ENCODE measurements around the gene SPRY4. TPM values are rescaled to one million over a fixed set of nuclear protein-coding genes. Genes with fewer than 3 reads are reported as not detected.
"Not testable (repeated sequence)": the region's sequence is repeated elsewhere in the genome, so short reads cannot be mapped to it uniquely, and the experiment has no call there.

SPRY4 gene, protein sequence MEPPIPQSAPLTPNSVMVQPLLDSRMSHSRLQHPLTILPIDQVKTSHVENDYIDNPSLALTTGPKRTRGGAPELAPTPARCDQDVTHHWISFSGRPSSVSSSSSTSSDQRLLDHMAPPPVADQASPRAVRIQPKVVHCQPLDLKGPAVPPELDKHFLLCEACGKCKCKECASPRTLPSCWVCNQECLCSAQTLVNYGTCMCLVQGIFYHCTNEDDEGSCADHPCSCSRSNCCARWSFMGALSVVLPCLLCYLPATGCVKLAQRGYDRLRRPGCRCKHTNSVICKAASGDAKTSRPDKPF
- 27.0 and 33.6 TPM in 2 replicates for total RNA-seq (2014; rRNA removed; shearing (Covaris generic))
- 91.2 and 111 TPM in 2 replicates for polyA plus RNA-seq (2015; cell fraction: cytosol; rRNA removed)
- polyA plus RNA-seq (2015; cell fraction: nucleus; rRNA removed), result 146 and 165 TPM in 2 replicates

DNA sequence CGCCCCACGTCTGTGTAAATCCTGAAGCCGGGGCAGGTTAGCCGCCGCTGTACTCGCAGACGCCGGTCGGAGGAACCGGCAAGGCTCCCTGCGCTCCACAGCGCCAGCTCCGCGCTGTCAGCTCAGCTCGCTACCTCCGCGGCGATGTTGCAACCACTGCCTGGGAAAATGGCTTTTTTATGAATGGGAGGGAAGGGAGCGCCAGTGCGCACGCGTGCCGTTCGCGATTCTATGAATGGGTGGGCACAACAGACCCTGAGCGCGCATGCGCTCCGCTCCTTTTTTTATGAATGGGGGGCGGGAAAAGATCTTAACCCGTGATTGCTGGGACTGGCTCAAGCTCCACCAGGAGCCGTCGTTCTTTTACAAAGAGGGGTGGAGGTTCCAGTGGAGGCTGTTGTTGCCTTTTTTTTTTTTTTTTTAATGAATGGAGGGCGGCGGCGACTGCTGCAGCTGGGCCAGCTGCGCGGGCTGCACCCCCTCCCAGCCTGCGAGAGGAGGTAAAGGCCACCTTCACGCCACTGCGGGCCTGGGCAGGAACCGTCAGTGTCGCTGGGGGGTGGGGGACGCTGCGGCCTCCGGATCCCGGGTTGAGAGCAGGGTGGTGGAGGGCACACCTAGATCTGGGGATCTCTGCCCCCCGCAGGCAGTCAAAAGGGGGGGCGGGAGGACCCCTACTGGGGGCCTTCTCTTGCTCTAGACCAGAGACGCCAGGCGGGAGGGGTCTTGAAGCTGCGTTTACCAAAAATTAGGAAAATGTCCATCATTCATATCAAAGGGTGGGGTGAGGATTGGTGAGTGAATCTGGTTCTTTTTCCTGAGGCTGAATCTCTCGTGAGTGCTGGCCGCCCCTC, at the start of gene SPRY4:
Gene SPRY4 (minus strand): TSS at position 151 of the 854 bp plus-strand sequence. CDS start 9,913 bp downstream, outside the sequence.
- peak; percentile 99 for DNase-seq (ENCODE audit: low read depth, low spot score)
- in situ Hi-C loops (cut with HindIII; ENCODE audit: low pct_unique_long_range_greater_than_20kb, low sequenced_read_pairs), result loop anchor here (25.0 kb wide), 1 partner anchor 887 kb away; no protein-coding TSS in a partner anchor

DNA sequence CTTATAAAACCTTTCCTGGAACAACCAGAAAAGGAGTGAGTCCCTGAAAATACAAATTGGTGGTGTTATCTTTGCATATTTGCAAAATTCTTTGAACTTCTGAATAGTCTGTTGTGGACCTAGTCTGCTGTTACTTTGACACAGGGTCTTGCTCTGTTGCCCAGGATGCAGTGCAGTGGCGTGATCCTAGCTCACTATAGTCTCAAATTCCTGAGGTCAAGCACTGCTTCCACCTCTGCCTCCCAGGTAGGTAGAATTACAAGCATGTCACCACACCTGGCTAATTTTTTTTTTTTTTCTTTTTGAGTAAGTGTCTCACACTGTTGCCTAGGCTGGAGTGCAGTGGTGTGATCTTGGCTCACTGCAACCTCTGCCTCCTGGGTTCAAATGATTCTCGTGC, 43.7 kb upstream of the SPRY4 start:
- in situ Hi-C loops (cut with HindIII; ENCODE audit: low pct_unique_long_range_greater_than_20kb, low sequenced_read_pairs), result no loop called here
- no peak for DNase-seq (ENCODE audit: low read depth, low spot score)

DNA sequence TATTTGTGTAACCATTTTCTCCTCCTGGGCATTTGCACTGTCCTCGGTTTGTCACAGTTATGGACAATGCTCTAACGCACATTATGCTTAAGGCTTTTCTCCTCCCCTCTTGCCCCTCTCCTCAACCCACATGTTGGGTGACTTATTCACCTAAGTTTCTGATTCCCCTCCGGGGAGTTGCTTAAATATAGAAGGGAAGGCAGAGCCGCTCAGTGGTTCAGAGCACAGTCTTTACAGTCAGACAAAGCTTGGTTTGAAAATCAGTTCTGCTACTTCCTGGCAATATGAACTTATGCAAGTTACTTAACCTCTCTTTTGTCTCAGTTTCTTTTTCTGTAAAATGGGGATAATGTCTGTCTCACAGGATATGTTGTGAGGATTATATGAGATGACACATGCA, 41.2 kb upstream of the SPRY4 start:
- in situ Hi-C loops (cut with HindIII; ENCODE audit: low pct_unique_long_range_greater_than_20kb, low sequenced_read_pairs), result no loop called here
- no peak for DNase-seq (ENCODE audit: low read depth, low spot score)

DNA sequence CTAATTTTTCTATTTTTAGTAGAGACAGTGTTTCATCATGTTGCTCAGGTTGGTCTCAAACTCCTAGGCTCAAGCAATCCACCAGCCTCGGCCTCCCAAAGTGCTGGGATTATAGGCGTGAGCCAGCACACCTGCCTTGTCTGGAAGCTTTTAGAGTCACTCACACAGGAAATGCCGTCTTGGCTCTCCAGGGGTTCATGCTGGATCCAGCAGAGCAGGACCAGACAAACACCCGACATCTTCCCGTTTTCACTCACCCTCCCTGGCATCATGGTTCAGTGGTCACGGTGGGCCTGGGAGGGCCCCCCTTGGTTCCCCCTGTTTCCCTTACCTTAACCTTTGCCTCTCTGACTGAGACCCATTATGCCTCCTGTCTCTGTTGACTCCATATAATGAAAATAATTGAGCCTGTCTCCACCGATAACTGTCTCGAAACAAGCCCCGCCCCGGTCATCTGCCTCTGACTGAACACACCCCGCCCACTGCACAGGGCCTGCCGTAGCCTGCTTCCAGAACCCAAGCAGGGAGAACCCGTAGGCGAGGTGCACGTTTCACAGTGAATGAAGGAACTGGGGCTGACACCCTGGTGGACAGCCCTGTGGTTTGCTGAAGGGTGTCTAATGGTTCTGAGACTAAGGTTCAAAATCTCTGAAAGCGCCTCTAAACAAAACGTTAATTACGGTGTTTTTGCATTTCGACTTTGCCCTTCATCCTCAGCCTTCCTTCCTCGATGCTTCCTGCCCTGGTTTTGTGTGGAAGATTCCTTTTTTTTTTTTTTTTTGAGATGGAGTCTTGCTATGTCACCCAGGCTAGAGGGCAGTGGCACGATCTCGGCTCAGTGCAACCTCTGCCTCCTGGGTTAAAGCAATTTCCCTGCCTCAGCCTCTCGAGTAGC, 39.7 kb upstream of the SPRY4 start:
- in situ Hi-C loops (cut with HindIII; ENCODE audit: low pct_unique_long_range_greater_than_20kb, low sequenced_read_pairs), result no loop called here
- DNase-seq (ENCODE audit: low read depth, low spot score), result peak; percentile 55

DNA sequence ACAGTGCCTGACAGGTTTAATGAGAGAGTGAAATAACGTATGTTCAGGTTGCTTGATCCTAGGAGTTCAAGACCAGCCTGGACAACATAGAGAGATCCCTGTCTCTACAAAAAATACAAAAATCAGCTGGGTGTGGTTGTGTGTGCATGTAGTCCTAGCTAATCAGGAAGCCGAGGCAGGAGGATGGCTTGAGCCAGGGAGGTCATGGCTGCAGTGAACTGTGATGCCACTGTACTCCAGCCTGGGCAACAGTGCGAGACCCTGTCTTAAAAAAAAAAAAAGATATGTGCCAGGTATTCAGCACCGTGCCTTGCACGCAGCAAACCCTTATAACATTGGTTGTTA, 38.8 kb upstream of the SPRY4 start:
- no peak for DNase-seq (ENCODE audit: low read depth, low spot score)
- in situ Hi-C loops (cut with HindIII; ENCODE audit: low pct_unique_long_range_greater_than_20kb, low sequenced_read_pairs), result no loop called here

DNA sequence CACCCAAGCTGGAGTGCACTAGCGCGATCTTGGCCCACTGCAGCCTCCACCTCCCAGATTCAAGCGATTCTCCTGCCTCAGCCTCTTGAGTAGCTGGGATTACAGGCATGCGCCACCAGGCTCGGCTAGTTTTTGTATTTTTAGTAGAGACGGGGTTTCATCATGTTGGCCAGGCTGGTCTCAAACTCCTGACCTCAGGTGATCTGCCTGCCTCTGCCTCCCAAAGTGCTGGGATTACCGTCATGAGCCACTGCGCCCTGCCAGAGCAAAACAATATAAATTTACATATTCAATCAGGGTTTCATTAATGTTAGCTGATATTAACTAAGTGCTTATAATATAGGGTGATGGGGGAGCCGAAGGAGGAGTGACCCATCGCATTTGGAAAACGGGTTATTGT, 37.4 kb upstream of the SPRY4 start:
- DNase-seq (ENCODE audit: low read depth, low spot score); in situ Hi-C loops (cut with HindIII; ENCODE audit: low pct_unique_long_range_greater_than_20kb, low sequenced_read_pairs): not testable (repeated sequence)

DNA sequence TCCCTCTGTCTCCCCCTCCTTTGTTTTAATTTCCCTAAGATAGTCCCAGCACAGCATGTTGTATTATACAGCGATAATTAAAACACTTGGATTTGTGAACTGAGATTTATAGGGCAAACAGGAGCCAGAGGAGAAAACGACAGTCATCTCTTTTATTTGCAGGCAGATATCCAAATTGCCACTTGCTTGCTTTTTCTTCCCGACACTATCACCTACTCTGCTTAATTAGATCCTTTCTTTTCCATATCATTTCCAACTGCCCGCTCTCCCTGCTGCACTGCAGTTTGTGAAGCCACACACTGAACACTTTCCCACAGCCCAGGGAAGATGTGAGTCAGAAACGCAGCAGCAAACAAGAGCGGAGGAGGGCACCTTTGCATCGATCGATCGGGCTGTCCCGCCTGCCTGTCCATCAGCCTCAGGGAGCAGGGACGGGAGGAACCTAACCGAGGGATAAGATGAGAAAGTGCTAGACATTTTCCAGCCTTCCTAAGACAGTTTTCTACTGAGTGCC, 35.8 kb upstream of the SPRY4 start:
- DNase-seq (ENCODE audit: low read depth, low spot score), result no peak
- in situ Hi-C loops (cut with HindIII; ENCODE audit: low pct_unique_long_range_greater_than_20kb, low sequenced_read_pairs), result no loop called here

DNA sequence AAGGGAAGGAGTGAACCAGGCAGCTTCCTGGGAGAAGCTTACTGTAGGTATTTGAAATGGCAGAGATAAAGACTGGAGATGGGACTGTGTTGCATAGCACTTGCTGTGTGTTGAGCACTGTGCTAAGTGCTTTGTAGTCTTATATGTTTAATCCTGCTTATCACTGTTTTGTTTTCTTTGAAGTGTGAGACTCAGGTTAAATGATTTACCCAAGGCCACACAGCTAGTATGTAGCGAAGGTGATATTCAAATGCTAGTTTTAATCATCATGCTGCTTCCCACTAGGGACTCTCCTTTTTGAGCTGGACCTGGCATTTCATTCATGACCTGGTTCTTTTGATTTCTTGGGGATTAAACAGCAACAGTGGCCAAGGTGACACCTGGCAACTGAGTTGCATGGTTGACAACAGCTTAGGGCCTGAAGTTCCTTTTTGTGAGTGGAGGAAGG, 35.3 kb upstream of the SPRY4 start:
- in situ Hi-C loops (cut with HindIII; ENCODE audit: low pct_unique_long_range_greater_than_20kb, low sequenced_read_pairs), result no loop called here
- no peak for DNase-seq (ENCODE audit: low read depth, low spot score)

DNA sequence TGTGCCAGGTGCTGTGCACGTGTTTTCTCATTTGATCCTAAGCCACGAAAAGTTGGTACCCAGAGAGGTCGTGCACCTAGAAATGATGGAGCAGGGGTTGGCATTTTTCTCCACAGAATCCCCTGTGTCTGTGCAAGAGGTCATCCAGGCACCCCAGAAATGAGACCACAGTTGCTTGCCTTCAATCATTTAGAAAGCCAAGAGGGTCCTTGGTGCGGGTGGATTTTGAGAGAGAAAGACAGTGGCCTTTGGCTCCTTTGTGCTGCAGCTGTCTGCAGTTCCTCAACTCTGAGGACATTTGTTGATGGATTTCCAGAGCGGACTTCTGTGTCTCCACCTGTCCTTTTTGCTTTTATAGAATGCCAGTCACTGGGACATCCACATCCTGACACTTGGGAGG, 33.8 kb upstream of the SPRY4 start:
- in situ Hi-C loops (cut with HindIII; ENCODE audit: low pct_unique_long_range_greater_than_20kb, low sequenced_read_pairs), result no loop called here
- no peak for DNase-seq (ENCODE audit: low read depth, low spot score)

DNA sequence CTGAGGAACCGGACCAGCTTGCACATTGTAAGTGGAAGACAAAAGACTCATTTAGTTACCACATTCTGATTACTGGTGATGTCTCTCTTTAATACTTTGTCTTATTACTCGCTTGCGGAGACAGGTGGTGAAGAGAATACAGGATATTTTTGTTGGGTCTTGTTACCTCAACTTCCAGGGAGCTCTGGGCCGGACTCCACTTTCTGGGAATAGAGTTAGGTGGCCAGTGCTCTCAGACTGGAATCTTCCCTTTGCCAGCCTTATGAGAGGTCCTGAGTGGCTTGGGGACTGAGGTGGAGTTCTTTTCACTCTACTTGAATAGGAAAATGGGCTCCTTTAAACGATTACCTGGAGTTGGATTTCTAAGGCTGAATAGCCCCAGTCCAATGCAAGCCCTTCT, 33.3 kb upstream of the SPRY4 start:
- in situ Hi-C loops (cut with HindIII; ENCODE audit: low pct_unique_long_range_greater_than_20kb, low sequenced_read_pairs), result no loop called here
- DNase-seq (ENCODE audit: low read depth, low spot score), result no peak

DNA sequence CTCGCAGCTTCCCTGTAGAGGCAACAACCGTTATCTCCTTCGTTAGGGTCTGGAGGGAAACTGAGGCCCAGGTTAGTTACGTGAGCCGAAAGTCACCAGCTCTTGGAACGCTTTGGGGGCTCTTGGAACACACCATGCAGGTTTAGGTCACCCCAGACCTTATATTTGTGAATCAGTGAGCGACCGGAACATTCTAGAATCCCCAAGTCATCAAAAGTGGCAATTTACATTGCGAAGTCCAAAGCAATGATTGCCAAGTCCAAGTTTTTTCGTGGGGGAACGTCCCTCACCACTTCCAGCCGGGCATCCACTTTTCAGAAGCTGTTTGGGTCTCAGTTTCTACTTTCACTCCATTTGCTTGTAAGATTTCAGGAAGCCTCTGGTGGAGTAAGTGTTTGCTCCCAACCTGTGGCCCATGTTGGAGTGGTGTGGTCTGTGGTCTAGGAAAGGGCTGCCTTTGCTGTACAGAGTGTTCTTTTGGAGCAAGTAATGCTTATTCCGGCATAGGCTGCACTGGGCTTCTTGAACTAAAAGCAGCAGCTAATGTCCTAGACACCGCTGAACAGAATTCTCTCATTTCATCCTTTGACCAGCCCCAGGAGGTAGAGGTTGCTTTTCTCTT, 32.8 kb upstream of the SPRY4 start:
- no peak for DNase-seq (ENCODE audit: low read depth, low spot score)
- in situ Hi-C loops (cut with HindIII; ENCODE audit: low pct_unique_long_range_greater_than_20kb, low sequenced_read_pairs), result no loop called here

DNA sequence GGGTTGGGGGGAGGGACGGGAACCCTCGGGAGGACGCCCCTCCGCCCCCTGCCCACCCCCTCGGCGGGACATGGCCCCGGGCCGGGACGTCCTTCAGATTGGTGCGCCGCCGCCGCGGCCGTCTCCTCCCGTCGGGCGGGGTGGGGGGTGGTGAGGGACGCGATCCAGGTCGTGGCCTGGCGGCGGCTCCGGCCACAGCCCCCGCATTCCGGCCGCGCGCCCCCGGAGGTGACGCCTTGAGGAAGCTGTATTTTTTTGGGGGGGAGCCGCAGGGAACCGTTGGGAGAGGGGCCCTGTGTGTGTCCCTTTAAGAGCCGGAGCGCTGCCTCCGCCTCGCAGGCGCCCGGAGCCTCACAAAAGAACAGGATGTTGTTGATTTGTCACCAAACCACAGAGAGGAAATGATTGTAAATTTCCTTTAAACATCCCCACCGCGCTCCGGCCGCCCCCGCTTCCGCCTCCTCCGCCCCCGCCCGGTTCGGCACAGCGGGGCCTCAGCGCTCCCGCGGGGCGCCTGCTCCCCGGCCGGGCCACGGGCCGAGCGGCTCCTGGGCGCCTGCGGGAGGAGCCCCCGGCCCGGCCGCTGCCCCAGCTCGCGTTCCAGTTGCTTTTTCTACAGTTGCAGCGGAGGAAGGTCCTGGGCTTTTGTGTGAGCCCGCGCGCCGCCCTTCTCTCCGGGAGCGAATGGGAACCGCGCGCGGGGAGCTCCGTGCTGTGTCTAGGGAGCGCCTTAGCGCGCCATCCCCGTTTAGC, 32.1 kb upstream of the SPRY4 start:
- peak; percentile 88 for DNase-seq (ENCODE audit: low read depth, low spot score)
- in situ Hi-C loops (cut with HindIII; ENCODE audit: low pct_unique_long_range_greater_than_20kb, low sequenced_read_pairs), result no loop called here

DNA sequence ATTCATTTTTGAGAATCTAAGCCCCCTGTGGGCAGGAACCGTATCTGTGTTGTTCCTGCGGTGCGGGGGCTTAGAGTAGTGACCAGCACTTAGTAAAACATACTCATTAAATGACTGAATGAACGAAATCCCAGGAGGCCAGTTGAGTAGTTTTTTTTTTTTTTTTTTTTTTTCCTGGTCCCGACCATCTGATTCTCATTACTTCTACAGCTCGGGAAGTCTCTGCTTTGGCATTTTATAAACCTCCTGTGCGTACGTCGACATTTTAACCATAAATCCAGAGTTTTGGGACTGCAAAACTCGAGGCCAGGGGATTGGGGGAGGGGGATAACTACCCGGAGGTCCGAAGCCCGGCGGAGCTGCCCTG, 31.5 kb upstream of the SPRY4 start:
- peak; percentile 44 for DNase-seq (ENCODE audit: low read depth, low spot score)

DNA sequence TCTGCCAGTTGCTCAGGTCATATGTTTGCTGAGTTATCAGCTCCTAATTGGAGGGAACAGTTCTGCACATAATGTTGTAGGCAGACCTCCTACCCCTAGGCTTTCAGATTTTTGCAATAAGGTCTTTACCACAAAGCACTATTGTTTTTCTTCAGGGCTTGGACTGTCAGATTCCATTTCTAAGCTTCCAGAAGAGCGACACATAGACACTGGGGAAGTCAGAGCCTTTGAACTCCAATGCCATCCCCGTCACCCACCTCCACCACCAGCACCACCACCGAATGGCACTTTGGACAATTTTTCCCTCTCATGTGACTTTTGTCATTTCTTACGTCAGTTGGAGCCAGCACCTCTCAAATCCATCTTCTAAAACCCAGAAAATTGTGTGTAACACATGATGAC, 28.3 kb upstream of the SPRY4 start:
- in situ Hi-C loops (cut with HindIII; ENCODE audit: low pct_unique_long_range_greater_than_20kb, low sequenced_read_pairs), result no loop called here

More for the DNA sequence above, 31.5 kb upstream of the SPRY4 start:
- in situ Hi-C loops (cut with HindIII; ENCODE audit: low pct_unique_long_range_greater_than_20kb, low sequenced_read_pairs), result no loop called here

DNA sequence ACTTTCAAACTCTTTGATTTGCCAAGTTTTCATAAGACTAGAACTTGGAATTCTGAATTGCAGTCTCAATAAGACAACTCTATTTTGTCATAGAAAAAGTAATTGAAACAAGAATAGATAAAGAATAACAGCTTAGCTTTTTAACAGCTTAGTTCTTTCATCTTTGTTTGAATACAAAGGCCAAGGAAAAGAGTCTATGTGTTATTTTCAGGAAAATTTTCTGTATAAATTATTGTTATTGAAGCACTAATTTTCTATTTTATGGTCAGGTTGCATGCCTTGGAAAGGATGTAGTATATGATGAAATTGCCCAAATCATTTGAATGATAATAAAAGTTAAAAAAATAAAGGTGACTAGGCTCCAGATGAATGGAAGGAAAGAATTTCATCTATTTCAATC, 25.2 kb upstream of the SPRY4 start:
- no peak for DNase-seq (ENCODE audit: low read depth, low spot score)
- in situ Hi-C loops (cut with HindIII; ENCODE audit: low pct_unique_long_range_greater_than_20kb, low sequenced_read_pairs), result no loop called here

More for the DNA sequence above, 28.3 kb upstream of the SPRY4 start:
- DNase-seq (ENCODE audit: low read depth, low spot score), result peak; percentile 88

DNA sequence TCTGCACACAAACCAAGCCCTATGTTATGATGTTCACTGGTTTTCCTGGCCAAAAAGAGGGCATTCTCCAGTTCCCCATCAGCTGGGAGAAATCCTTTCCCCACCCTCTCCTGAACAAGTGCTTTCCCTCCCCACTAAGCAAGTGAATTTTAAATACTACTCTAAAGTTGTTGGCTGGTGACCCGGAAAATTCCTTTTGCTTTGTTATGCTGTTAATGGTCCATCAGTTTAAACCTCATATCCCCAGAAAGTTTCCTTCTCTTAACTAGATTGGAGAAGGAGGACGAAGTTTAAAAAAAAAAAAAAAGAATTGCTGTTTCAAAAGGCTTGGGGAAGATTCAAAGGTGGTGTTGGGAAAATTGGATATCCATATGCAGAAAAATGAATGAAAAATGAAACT, 21.9 kb upstream of the SPRY4 start:
- DNase-seq (ENCODE audit: low read depth, low spot score), result no peak
- in situ Hi-C loops (cut with HindIII; ENCODE audit: low pct_unique_long_range_greater_than_20kb, low sequenced_read_pairs), result loop anchor here (25.0 kb wide), 1 partner anchor 866 kb away; no protein-coding TSS in a partner anchor
